SK-N-SH treated with all-trans-retinoic acid at 6 μM for 48 hours (cell line): Measurements from ENCODE around the gene PLCZ1.

Experiments used
- ARNTL ChIP-seq: fragments of 450-650 bp; formaldehyde crosslinking; IDR thresholded peaks from 2 replicates; pipeline ENCODE4 v1.5.0; 2020; ENCODE audit warnings: low read depth, mild to moderate bottlenecking, moderate library complexity, borderline replicate concordance
- CSDC2 ChIP-seq: fragments of 250-450 bp; sonication (Bioruptor Pico); IDR thresholded peaks from 2 replicates; pipeline ENCODE4 v1.5.0; 2020; ENCODE audit warnings: mild to moderate bottlenecking, moderate library complexity
- GLIS3 ChIP-seq: fragments of 250-450 bp; sonication (Bioruptor Pico); IDR thresholded peaks from 2 replicates; pipeline ENCODE4 v1.5.0; 2020; ENCODE audit warnings: mild to moderate bottlenecking, moderate library complexity
- PPARA ChIP-seq: fragments of 250-450 bp; sonication (Bioruptor Pico); IDR thresholded peaks from 2 replicates; pipeline ENCODE4 v1.5.0; 2020; ENCODE audit warnings: mild to moderate bottlenecking, borderline replicate concordance
- SNAI2 ChIP-seq: fragments of 250-450 bp; sonication (Bioruptor Pico); IDR thresholded peaks from 2 replicates; pipeline ENCODE4 v1.5.0; 2020; ENCODE audit warnings: mild to moderate bottlenecking, moderate library complexity
- TOX ChIP-seq: fragments of 250-450 bp; sonication (Bioruptor Pico); IDR thresholded peaks from 2 replicates; pipeline ENCODE4 v1.8.0; 2021; ENCODE audit warnings: mild to moderate bottlenecking, moderate library complexity, borderline replicate concordance
- ZFP3 ChIP-seq: fragments of 250-450 bp; sonication (Bioruptor Pico); IDR thresholded peaks from 2 replicates; pipeline ENCODE4 v1.5.0; 2020; ENCODE audit warnings: mild to moderate bottlenecking, moderate library complexity
- ZFP30 ChIP-seq: fragments of 450-650 bp; formaldehyde crosslinking; IDR thresholded peaks from 2 replicates; pipeline ENCODE4 v1.5.0; 2022; ENCODE audit warnings: mild to moderate bottlenecking, moderate library complexity
- ZNF565 ChIP-seq: fragments of 450-650 bp; formaldehyde crosslinking; conservative IDR thresholded peaks from 2 replicates; pipeline ENCODE4 v1.5.0; 2020; ENCODE audit warnings: low read depth, mild to moderate bottlenecking, moderate library complexity
- ZNF8 ChIP-seq: fragments of 450-650 bp; formaldehyde crosslinking; IDR thresholded peaks from 2 replicates; pipeline ENCODE4 v1.5.0; 2020; ENCODE audit warnings: mild to moderate bottlenecking, moderate library complexity
- TF ChIP-seq, protein P1 (sequence below): fragments of 250-450 bp; sonication (Bioruptor Pico); IDR thresholded peaks from 2 replicates; pipeline ENCODE4 v1.8.0; 2020; ENCODE audit warnings: mild to moderate bottlenecking, moderate library complexity, borderline replicate concordance
- TF ChIP-seq, protein P2 (sequence below): fragments of 250-450 bp; sonication (Bioruptor Pico); IDR thresholded peaks from 2 replicates; pipeline ENCODE4 v1.5.1; 2020; ENCODE audit warnings: low read depth, mild to moderate bottlenecking, moderate library complexity

DNA sequence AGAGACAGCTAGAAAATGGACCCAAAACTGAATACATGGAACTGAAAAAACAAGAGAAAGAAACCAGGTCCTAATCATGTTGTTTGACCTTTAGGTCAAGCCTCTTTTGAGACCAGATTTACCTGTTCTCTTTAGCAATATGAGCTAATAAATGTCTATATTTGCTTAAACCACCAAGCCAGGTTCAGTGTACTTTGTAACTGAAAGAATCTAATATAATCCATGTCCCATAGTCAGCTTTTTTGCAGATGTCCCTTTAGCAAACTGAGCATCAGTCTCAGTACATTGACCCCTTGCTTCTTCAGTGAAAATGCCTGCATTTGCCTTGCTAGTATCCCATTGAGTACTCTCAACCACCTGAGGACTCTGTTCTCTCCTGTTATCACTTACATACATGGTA, 61.7 kb downstream of the PLCZ1 start:
- no peak for TF ChIP-seq SNAI2 (CRISPR knock-in tag)
- TF ChIP-seq, protein P1, sequence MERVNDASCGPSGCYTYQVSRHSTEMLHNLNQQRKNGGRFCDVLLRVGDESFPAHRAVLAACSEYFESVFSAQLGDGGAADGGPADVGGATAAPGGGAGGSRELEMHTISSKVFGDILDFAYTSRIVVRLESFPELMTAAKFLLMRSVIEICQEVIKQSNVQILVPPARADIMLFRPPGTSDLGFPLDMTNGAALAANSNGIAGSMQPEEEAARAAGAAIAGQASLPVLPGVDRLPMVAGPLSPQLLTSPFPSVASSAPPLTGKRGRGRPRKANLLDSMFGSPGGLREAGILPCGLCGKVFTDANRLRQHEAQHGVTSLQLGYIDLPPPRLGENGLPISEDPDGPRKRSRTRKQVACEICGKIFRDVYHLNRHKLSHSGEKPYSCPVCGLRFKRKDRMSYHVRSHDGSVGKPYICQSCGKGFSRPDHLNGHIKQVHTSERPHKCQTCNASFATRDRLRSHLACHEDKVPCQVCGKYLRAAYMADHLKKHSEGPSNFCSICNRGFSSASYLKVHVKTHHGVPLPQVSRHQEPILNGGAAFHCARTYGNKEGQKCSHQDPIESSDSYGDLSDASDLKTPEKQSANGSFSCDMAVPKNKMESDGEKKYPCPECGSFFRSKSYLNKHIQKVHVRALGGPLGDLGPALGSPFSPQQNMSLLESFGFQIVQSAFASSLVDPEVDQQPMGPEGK (CRISPR knock-in tag) = no peak
- TF ChIP-seq PPARA (CRISPR knock-in tag) = no peak
- no peak for TF ChIP-seq ZFP30 (CRISPR knock-in tag)
- TF ChIP-seq ZNF565 = no peak
- no peak for TF ChIP-seq ZFP3
- TF ChIP-seq ARNTL = no peak
- no peak for TF ChIP-seq TOX (CRISPR knock-in tag)
- no peak for TF ChIP-seq CSDC2
- no peak for TF ChIP-seq GLIS3
- TF ChIP-seq, protein P2, sequence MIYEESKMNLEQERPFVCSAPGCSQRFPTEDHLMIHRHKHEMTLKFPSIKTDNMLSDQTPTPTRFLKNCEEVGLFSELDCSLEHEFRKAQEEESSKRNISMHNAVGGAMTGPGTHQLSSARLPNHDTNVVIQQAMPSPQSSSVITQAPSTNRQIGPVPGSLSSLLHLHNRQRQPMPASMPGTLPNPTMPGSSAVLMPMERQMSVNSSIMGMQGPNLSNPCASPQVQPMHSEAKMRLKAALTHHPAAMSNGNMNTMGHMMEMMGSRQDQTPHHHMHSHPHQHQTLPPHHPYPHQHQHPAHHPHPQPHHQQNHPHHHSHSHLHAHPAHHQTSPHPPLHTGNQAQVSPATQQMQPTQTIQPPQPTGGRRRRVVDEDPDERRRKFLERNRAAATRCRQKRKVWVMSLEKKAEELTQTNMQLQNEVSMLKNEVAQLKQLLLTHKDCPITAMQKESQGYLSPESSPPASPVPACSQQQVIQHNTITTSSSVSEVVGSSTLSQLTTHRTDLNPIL (CRISPR knock-in tag) = no peak
- no peak for TF ChIP-seq ZNF8 (CRISPR knock-in tag)
